Gastroesophageal sphincter (tissue), 3 donors: ENCODE measurements around the gene TERF2IP.

ENCODE experiments used
- POLR2A ChIP-seq, 2 donors: fragments of 450-650 bp; IDR thresholded peaks; one replicate each; pipeline ENCODE4 v1.6.1; 2017; ENCODE audit warnings: antibody characterized with exemption in 2 of 2, mild to moderate bottlenecking in 2 of 2, moderate library complexity in 1 of 2
- TF ChIP-seq, protein P1 (sequence below), 4 experiments: fragments of 200-600 bp in 2 of 4; fragments of 450-650 bp in 2 of 4; sonication (generic) in 1 of 4; IDR thresholded peaks; one replicate each; pipeline ENCODE4 v1.5.1; 2017 to 2019; ENCODE audit warnings: antibody characterized with exemption in 4 of 4, mild to moderate bottlenecking in 2 of 4, moderate library complexity in 2 of 4

DNA sequence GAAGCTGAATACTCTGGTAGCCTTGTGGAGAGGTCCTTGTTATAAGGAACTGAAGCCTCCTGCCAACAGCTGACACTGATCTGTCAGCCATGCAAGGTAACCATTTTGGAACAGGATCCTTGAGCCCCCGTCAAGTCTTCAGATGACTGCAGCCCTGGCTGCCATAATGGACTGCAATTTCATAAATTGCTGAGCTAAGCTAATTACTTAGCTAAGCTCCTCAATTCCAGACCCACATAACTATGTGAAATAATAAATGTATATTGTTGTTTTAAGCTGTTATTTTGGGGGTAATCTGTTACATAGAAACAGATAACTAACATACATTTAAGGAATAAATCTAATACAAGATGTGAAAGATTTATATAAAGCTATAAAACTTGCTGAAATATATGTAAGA is 41.1 kb upstream of the TERF2IP start:
- no peak for TF ChIP-seq POLR2A (IDR thresholded peaks at IDR 0.05)
- TF ChIP-seq, protein P1, sequence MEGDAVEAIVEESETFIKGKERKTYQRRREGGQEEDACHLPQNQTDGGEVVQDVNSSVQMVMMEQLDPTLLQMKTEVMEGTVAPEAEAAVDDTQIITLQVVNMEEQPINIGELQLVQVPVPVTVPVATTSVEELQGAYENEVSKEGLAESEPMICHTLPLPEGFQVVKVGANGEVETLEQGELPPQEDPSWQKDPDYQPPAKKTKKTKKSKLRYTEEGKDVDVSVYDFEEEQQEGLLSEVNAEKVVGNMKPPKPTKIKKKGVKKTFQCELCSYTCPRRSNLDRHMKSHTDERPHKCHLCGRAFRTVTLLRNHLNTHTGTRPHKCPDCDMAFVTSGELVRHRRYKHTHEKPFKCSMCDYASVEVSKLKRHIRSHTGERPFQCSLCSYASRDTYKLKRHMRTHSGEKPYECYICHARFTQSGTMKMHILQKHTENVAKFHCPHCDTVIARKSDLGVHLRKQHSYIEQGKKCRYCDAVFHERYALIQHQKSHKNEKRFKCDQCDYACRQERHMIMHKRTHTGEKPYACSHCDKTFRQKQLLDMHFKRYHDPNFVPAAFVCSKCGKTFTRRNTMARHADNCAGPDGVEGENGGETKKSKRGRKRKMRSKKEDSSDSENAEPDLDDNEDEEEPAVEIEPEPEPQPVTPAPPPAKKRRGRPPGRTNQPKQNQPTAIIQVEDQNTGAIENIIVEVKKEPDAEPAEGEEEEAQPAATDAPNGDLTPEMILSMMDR (IDR thresholded peaks at IDR 0.05) = no peak
